GM12891 (cell line): ENCODE data around the gene BMP8B.

Experiments used
- POLR2A ChIP-seq: IDR thresholded peaks from 2 replicates; pipeline ENCODE4 v1.6.1; 2011; ENCODE audit warnings: low read depth, low read length, control low read depth
- POLR2AphosphoS5 ChIP-seq: IDR thresholded peaks from 2 replicates; pipeline ENCODE4 v1.6.1; 2011; ENCODE audit warnings: low read depth, low read length, control low read depth
- POU2F2 ChIP-seq: IDR thresholded peaks from 2 replicates; pipeline ENCODE4 v1.6.1; 2011; ENCODE audit warnings: low read depth, mild to moderate bottlenecking, control low read depth, low read length, moderate library complexity
- SPI1 ChIP-seq: IDR thresholded peaks from 2 replicates; pipeline ENCODE4 v1.6.1; 2011; ENCODE audit warnings: low read depth, low read length, control low read depth
- TAF1 ChIP-seq: IDR thresholded peaks from 2 replicates; pipeline ENCODE4 v1.6.1; 2011; ENCODE audit warnings: low read depth, low read length, control low read depth

GRCh38 chr1:39711104-39711965 is 77.3 kb downstream of the BMP8B start:
- TF ChIP-seq POLR2A (no peak), POLR2AphosphoS5 (no peak), TAF1 (no peak), SPI1 (no peak), POU2F2 (no peak)
